ENCODE measurements around the gene EPB41L4A. TPM values are rescaled to one million over a fixed set of nuclear protein-coding genes. Genes with fewer than 3 reads are reported as not detected.

The EPB41L4A gene
- total and polyA plus RNA-seq, 2 experiments from 2014 or later = 9.5 to 12.9 TPM

- H3K4me2 ChIP-seq = no peak overlapping the region
- H3K79me2 ChIP-seq = no peaks in the 10 kb centered on the region
- 79% methylated on average over 4 of the region's 4 CpGs for WGBS (ENCODE audit: low lambda C conversion rate, missing lambda C conversion rate)
- no peak overlapping the region for H3K4me3 ChIP-seq
- no peaks in the 10 kb centered on the region for H3K9me2 ChIP-seq (replicated peaks; ENCODE audit: insufficient read depth)
- H3K27me3 ChIP-seq = no peaks in the 10 kb centered on the region
- H3K9me3 ChIP-seq (ENCODE audit: low read depth) = no peaks in the 10 kb centered on the region
- TF ChIP-seq EZH2phosphoT487 (IDR thresholded peaks at IDR 0.05; ENCODE audit: low read depth, severe bottlenecking, unreplicated experiment) (no peak), EZH2 (IDR thresholded peaks at IDR 0.05; ENCODE audit: borderline replicate concordance) (no peak), CTCF (IDR thresholded peaks at IDR 0.05; ENCODE audit: poor library complexity) (no peak)
- no peaks in the 10 kb centered on the region for H3K36me3 ChIP-seq (replicated peaks; ENCODE audit: insufficient read depth, low read depth)
- H3K4me1 ChIP-seq (ENCODE audit: insufficient read depth) = no peaks in the 10 kb centered on the region
- DNase-seq (ENCODE audit: low spot score) = no peak
- no peaks in the 10 kb centered on the region for H4K20me1 ChIP-seq (ENCODE audit: insufficient read depth, poor library complexity, severe bottlenecking)
- H3K27ac ChIP-seq = no peak overlapping the region
- H2AFZ ChIP-seq = no peak overlapping the region
Measured at GRCh38 chr5:112276991-112277390, 142.1 kb downstream of the EPB41L4A start.

- no peaks in the 10 kb centered on the region for H3K9me2 ChIP-seq (replicated peaks; ENCODE audit: insufficient read depth)
- WGBS (ENCODE audit: low lambda C conversion rate, missing lambda C conversion rate) = 89% methylated on average over 1 of the region's 1 CpG
- TF ChIP-seq CTCF (IDR thresholded peaks at IDR 0.05; ENCODE audit: poor library complexity) (no peak), EZH2 (IDR thresholded peaks at IDR 0.05; ENCODE audit: borderline replicate concordance) (no peak), EZH2phosphoT487 (IDR thresholded peaks at IDR 0.05; ENCODE audit: low read depth, severe bottlenecking, unreplicated experiment) (no peak)
Measured at GRCh38 chr5:112275671-112276070, 143.4 kb downstream of the EPB41L4A start.

GRCh38 chr5:112270299-112271293, 148.5 kb downstream of the EPB41L4A start:
- Histone ChIP-seq H3K27me3 (no peaks in the 10 kb centered on the region), H3K4me1 (ENCODE audit: insufficient read depth) (no peaks in the 10 kb centered on the region), H3K4me2 (no peak overlapping the region), H3K9me2 (replicated peaks; ENCODE audit: insufficient read depth) (no peaks in the 10 kb centered on the region), H3K9me3 (ENCODE audit: low read depth) (no peaks in the 10 kb centered on the region), H3K27ac (no peak overlapping the region), H4K20me1 (ENCODE audit: insufficient read depth, poor library complexity, severe bottlenecking) (no peaks in the 10 kb centered on the region), H3K4me3 (no peak overlapping the region), H3K79me2 (no peaks in the 10 kb centered on the region), H2AFZ (no peak overlapping the region), H3K36me3 (replicated peaks; ENCODE audit: insufficient read depth, low read depth) (no peaks in the 10 kb centered on the region)
- DNase-seq (ENCODE audit: low spot score) = no peak
- WGBS (ENCODE audit: low lambda C conversion rate, missing lambda C conversion rate) = 68% methylated on average over 4 of the region's 4 CpGs
- TF ChIP-seq EZH2 (IDR thresholded peaks at IDR 0.05; ENCODE audit: borderline replicate concordance) = no peak
- TF ChIP-seq CTCF (IDR thresholded peaks at IDR 0.05; ENCODE audit: poor library complexity) = no peak
- no peak for TF ChIP-seq EZH2phosphoT487 (IDR thresholded peaks at IDR 0.05; ENCODE audit: low read depth, severe bottlenecking, unreplicated experiment)

More at GRCh38 chr5:112275671-112276070, 143.4 kb downstream of the EPB41L4A start:
- Histone ChIP-seq H3K79me2 (no peaks in the 10 kb centered on the region), H2AFZ (no peak overlapping the region), H4K20me1 (ENCODE audit: insufficient read depth, poor library complexity, severe bottlenecking) (no peaks in the 10 kb centered on the region), H3K4me3 (no peak overlapping the region), H3K9me3 (ENCODE audit: low read depth) (no peaks in the 10 kb centered on the region), H3K4me2 (no peak overlapping the region), H3K27me3 (no peaks in the 10 kb centered on the region), H3K4me1 (ENCODE audit: insufficient read depth) (no peaks in the 10 kb centered on the region), H3K36me3 (replicated peaks; ENCODE audit: insufficient read depth, low read depth) (no peaks in the 10 kb centered on the region), H3K27ac (no peak overlapping the region)
- no peak for DNase-seq (ENCODE audit: low spot score)
